ENCODE data around the gene CAMTA1. TPM values are rescaled to one million over a fixed set of nuclear protein-coding genes. Genes with fewer than 3 reads are reported as not detected.
A peak's percentile ranks its signal among the peaks of the same experiment; 100 is the strongest.

CAMTA1 gene
- total RNA-seq, 1 donor from 2014 or later = 47.9 TPM

GRCh38 chr1:7322283-7322785, 537.1 kb downstream of the CAMTA1 start:
- Histone ChIP-seq H3K4me1 (no peaks in the 10 kb centered on the region), H3K36me3 (no peaks in the 10 kb centered on the region), H3K4me3 (no peak overlapping the region), H3K9me3 (no peaks in the 10 kb centered on the region), H3K27me3 (ENCODE audit: low read depth) (no peaks in the 10 kb centered on the region), H3K27ac (no peak overlapping the region)
- DNase-seq (no peak), ATAC-seq (no peak)
- TF ChIP-seq, protein P1, sequence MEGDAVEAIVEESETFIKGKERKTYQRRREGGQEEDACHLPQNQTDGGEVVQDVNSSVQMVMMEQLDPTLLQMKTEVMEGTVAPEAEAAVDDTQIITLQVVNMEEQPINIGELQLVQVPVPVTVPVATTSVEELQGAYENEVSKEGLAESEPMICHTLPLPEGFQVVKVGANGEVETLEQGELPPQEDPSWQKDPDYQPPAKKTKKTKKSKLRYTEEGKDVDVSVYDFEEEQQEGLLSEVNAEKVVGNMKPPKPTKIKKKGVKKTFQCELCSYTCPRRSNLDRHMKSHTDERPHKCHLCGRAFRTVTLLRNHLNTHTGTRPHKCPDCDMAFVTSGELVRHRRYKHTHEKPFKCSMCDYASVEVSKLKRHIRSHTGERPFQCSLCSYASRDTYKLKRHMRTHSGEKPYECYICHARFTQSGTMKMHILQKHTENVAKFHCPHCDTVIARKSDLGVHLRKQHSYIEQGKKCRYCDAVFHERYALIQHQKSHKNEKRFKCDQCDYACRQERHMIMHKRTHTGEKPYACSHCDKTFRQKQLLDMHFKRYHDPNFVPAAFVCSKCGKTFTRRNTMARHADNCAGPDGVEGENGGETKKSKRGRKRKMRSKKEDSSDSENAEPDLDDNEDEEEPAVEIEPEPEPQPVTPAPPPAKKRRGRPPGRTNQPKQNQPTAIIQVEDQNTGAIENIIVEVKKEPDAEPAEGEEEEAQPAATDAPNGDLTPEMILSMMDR (IDR thresholded peaks at IDR 0.05) = no peak
- intact Hi-C loops (cut with DNase I) = no loop called here

GRCh38 chr1:7322912-7323311, 537.7 kb downstream of the CAMTA1 start:
- TF ChIP-seq, protein P1 (IDR thresholded peaks at IDR 0.05) = no peak
- Histone ChIP-seq H3K36me3 (no peaks in the 10 kb centered on the region), H3K4me3 (no peak overlapping the region), H3K9me3 (no peaks in the 10 kb centered on the region), H3K27ac (no peak overlapping the region), H3K27me3 (ENCODE audit: low read depth) (no peaks in the 10 kb centered on the region), H3K4me1 (no peaks in the 10 kb centered on the region)
- ATAC-seq (no peak), DNase-seq (no peak)
- intact Hi-C loops (cut with DNase I) = no loop called here

- no peaks in the 10 kb centered on the region for H3K9me3 ChIP-seq
- DNase-seq = no peak
- H3K27ac ChIP-seq = no peak overlapping the region
- intact Hi-C loops (cut with DNase I) = no loop called here
- no peaks in the 10 kb centered on the region for H3K36me3 ChIP-seq
- H3K27me3 ChIP-seq (ENCODE audit: low read depth) = peaks cover 4% of the 10 kb centered on the region
- H3K4me3 ChIP-seq = no peak overlapping the region
- no peak for ATAC-seq
- TF ChIP-seq, protein P1 (IDR thresholded peaks at IDR 0.05) = no peak
- H3K4me1 ChIP-seq = no peaks in the 10 kb centered on the region
Measured at GRCh38 chr1:7325254-7325653, 540.0 kb downstream of the CAMTA1 start.

- TF ChIP-seq, protein P1 (IDR thresholded peaks at IDR 0.05) = no peak
- H3K4me1 ChIP-seq = no peaks in the 10 kb centered on the region
- H3K27me3 ChIP-seq (ENCODE audit: low read depth) = peaks cover 4% of the 10 kb centered on the region
- DNase-seq (no peak), ATAC-seq (peak; percentile 71 to 86)
- no peak overlapping the region for H3K4me3 ChIP-seq
- no peaks in the 10 kb centered on the region for H3K36me3 ChIP-seq
- no peak overlapping the region for H3K27ac ChIP-seq
- intact Hi-C loops (cut with DNase I) = no loop called here
- H3K9me3 ChIP-seq = no peaks in the 10 kb centered on the region
Measured at GRCh38 chr1:7326366-7326765, 541.1 kb downstream of the CAMTA1 start.

GRCh38 chr1:7327849-7328248, 542.6 kb downstream of the CAMTA1 start:
- Histone ChIP-seq H3K27me3 (ENCODE audit: low read depth) (peaks cover 4% of the 10 kb centered on the region), H3K27ac (no peak overlapping the region), H3K9me3 (no peaks in the 10 kb centered on the region), H3K36me3 (no peaks in the 10 kb centered on the region), H3K4me3 (no peak overlapping the region), H3K4me1 (no peaks in the 10 kb centered on the region)
- ATAC-seq (no peak), DNase-seq (no peak)
- intact Hi-C loops (cut with DNase I) = no loop called here
- TF ChIP-seq, protein P1 (IDR thresholded peaks at IDR 0.05) = no peak

Data from lower lobe of right lung (tissue), 2 donors.